HG03354 (cell line): ENCODE results near the gene PAIP2.
"Not testable (repeated sequence)": the region's sequence is repeated elsewhere in the genome, so short reads cannot be mapped to it uniquely, and the experiment has no call there.

ENCODE experiments used
- ATAC-seq: cut with Tn5 transposase; IDR thresholded peaks from one replicate; pipeline ENCODE4 v1.9.1; 2021; ENCODE audit warnings: mild to moderate bottlenecking; ENCODE audit not compliant: unreplicated experiment, poor library complexity, severe bottlenecking

Gene PAIP2

GRCh38 chr5:139406963-139407362, 65.3 kb downstream of the PAIP2 start:
- no peak for ATAC-seq

DNA sequence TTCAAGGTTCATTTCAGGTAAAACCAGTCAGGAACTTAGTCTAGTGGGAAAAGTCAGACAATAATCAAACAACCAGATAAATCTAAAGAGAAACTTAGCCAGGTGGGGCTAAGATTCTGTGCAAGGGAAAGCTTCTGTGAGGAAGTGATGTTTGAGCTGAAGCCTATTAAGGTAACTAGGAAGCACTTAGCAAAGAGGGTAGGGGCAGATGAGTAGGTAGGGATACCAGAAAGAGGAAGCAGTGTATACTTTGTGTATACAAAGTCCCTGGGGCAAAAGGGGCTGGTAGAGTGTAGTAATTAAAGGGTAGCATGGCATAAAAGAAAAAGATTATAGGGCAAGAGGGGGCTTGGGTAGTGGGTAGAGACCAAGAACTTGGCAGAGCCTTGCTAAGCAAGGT, 65.9 kb downstream of the PAIP2 start:
- no peak for ATAC-seq

DNA sequence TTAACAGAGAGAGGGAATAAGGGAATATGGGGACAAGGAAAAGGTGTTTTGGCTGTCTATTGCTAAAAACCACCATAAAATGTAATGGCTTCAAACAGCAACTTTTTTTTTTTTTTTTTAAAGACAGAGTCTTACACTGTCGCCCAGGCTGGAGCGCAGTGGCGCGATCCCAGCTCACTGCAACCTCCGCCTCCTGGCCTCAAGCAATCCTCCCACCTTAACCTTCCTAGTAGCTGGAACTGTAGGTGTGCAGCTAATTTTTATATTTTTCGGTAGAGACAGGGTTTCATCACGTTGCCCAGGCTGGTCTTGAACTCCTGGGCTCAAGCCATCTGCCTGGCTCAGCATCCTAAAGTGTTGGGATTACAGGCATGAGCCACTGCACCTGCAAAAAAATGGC, 66.5 kb downstream of the PAIP2 start:
- ATAC-seq = no peak

DNA sequence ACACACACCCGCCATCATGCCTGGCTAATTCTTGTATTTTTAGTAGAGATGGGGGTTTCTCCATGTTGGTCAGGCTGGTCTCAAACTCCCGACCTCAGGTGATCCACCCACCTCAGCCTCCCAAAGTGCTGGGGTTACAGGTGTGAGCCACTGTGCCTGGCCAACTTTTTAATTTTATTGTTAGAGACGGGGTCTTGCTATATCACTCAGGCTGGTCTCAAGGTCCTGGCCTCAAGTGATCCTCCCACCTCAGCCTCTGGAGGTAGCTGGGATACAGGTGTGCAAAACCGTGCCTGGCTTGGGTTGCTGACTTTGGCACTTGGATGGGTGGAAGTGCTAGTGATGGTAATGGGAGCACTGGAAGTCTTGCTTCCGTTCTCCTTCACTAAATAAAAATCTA, 67.5 kb downstream of the PAIP2 start:
- not testable (repeated sequence) for ATAC-seq

DNA sequence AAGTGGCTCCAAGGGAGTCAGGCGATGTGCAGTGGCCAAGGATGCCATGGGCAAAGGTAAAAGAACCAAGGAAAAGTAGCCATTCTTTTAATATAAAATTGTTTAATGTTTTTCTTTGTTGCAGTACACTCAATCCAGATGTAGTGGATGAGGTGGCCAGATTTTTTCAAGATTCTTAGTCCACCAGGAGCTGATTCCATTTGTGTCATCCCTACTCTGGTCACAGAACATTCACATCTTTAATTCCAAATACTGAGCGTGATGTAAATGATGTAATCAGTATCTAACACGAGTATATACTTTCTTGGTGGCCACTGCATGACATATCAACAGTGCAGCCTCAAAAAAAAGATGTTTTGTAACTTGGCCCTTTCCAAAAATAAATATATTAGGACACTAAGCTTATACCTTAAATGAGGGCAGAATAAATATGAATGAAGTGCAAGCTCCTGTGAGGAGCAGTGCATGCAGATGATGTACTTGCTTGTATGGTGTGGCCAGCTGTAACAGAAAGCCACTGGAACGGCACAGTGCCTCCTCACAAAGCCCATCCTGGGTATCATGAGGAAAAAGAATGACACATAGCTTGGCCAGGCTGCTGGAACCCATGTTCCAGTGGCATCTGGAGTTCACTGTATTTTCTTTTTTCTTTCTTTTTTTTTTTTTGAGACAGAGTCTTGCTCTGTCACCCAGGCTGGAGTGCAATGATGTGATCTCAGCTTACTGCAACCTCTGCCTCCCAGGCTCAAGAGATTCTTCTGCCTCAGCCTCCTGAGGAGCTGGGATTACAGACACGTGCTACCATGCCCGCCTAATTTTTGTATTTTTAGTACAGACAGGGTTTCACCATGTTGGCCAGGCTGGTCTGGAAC, 68.7 kb downstream of the PAIP2 start:
- ATAC-seq = no peak

- ATAC-seq = no peak
Measured at GRCh38 chr5:139410993-139411828, 69.6 kb downstream of the PAIP2 start.

DNA sequence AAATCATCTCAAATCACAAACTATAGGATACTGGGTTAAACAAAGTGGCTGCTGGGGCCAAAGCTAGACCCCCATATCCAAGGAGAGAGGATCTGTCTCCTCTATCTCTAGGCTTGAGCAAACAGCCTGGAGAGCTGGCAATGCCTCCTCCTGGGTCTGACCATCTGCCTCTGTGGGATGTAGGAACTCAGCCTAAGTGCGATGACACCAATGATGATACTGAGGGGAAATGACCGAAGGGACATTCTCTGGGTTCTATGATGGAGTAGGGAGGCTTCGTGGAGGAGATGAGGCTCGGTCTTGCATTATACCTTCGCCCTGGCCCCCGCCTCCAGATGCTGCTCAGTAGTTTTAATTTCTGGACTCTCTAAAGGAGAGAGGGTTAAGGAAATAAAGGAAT, 71.5 kb downstream of the PAIP2 start:
- no peak for ATAC-seq

DNA sequence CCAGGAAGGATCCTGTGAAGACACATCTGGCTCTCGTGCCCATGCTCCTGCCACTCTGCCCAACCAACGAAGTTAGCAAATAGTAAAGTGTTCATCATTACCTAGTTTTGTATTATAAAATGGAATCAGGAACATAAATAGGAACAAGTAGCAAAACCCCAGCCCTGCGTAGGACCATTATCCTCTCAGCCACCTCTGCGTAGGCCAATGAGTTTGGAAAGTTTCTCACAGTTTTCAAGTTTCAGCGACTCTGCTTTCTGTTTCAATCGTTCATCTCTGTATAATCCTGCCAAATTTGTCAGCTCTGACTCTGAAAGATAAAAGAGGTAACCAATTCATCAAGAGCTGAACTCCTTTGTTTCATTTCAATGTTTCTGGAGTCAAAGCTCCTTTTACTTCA, 72.3 kb downstream of the PAIP2 start:
- ATAC-seq = no peak

GRCh38 chr5:139414581-139415130, 73.0 kb downstream of the PAIP2 start:
- no peak for ATAC-seq

DNA sequence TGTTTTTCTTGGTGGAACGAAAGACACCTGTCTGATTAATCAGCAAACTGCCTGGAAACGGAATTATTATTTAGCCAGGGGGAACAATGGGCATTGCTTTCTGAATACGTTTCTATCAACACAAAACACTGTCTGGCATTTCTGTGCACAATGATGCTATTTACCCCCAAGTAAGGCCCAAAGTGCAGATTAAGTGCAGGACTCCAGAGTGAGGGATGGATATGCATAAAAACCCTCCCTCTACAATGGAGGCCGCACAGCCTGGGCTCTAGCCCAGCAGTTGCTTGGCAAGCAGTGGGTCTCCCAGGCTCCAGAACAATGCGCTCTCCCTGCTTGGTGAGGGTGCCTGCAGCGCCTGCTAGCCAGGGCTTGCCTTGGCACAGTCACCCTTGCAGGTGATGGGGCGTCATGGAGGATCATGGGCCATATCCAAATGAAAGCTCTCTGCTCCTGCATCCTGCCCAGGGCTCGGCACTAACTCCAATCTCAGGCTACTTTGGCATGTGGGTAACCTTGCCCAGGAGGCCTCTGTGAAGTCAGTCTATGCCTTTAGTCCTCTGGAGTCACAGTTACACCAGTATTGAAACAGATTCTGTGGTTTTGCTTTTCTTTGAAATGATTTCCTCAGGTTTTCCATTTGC, 73.7 kb downstream of the PAIP2 start:
- no peak for ATAC-seq

- no peak for ATAC-seq
Measured at GRCh38 chr5:139415869-139416268, 74.2 kb downstream of the PAIP2 start.

- ATAC-seq = no peak
Measured at GRCh38 chr5:139416651-139417050, 75.0 kb downstream of the PAIP2 start.

GRCh38 chr5:139417214-139417613, 75.6 kb downstream of the PAIP2 start:
- no peak for ATAC-seq

- no peak for ATAC-seq
Measured at GRCh38 chr5:139418793-139419192, 77.1 kb downstream of the PAIP2 start.
